OCI-M2 (cell line): Measurements from ENCODE around the gene C19orf85.
"Not testable (repeated sequence)": the region's sequence is repeated elsewhere in the genome, so short reads cannot be mapped to it uniquely, and the experiment has no call there.

Source experiments
- DNase-seq: peaks from one replicate; lab custom pipeline; 2025; ENCODE audit not compliant: unreplicated experiment; lab: John Stamatoyannopoulos, UW

The C19orf85 gene

DNA sequence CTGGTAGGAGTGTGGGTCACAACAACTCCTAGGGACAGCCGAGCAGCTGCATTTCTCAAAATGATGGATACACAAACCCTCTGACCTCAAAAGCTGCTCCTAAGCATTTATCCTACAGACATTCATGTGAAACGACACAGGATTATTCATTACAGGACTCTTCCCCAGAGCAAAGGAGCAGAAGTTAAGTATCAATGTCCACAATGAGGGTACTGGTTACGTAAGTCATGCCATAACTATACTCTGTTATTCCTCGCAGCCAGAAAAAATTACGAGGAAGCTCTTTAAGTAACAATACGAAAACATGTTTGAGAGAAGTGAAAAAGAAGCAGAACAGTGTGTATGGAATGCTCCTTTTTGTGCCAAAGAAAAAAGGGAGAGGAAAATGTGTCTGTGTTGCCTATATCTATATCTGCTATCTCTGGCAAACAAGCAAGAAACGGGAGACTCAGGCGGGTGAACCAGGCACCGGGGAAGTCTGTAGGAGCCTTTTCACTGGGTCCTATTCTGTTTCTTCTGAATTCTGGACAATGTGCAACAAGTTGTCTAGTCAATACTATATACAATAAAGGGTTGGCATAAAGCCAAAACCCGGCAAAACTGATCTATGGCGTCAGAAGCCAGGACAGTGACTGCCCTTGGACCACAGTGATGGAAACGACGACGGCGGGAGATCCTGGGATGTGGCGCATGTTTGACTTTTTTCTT, 4.4 kb downstream of the C19orf85 start:
- no peak for DNase-seq

DNA sequence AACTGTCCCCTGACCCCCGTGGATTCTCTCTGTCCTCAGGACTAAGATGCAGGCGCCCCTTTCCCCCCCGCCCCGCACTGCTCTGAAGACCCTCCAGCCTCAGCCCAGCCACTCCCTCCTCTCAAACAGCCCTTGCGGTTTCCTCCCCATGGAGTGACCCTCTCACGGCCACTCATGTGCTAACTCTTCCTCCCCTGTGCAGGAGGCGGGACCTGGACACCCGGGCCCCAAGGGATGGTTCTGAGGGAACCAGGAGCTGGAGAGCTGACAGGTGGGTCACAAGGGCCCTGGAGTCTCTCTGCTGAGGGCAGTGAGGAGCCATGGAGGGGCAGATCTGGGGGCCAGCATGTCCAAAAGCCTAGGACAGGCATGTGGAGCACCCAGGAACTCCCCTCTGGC, 5.0 kb downstream of the C19orf85 start:
- no peak for DNase-seq

DNA sequence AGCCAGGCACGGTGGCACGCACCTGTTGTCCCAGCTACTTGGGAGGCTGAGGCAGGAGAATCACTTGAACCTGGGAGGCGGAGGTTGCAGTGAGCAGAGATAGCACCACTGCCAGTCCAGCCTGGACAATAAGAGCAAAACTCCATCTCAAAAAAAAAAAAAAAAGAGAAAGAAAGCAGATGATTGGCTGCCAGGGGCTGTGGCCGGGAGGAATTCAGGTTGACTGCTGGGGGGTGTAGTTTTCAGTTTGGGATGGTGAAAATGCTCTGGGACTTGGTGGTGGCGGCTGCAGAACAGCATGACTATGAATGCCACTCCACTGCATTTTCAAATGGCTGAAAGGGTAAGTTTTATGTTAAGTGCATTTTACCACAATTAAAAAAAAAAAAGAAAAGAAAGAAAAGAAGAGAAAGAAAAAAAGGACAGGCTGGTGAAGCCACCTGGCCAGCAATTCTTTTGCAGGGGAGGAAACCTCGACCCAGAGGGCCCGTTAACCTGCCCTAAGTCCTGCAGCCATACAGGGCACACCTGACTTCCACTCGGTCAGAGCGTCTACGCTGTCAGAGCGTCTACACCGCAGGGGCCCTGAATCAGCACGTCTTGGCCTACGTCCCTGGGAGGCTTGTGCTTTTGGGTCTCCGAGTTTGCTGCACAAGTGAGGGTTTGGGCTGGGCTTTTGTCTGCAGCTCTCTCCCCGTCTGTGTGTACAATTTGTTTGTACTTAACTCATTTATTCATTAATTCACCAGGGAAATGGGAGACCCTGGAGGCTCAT, 6.7 kb downstream of the C19orf85 start:
- DNase-seq = no peak

DNA sequence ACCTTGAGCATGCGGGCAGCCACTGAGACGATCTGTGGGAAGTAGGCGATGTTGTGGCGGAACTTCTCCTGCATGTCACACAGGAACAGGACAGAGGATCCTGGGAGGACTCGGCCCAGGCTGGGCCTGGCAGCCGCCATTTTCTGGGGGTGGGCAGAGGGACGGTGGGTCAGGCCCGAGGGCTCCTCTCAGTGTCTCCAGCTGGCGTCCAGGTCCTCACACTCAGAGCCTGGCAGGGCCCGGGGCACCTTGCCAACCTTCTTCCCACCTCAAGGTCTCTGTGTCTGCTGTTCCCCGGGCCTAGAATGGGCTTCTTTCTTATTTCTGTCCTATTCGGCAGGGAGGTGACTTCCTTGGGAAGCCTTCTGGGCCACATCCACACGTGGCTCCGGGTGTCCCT, 8.2 kb downstream of the C19orf85 start:
- no peak for DNase-seq

DNA sequence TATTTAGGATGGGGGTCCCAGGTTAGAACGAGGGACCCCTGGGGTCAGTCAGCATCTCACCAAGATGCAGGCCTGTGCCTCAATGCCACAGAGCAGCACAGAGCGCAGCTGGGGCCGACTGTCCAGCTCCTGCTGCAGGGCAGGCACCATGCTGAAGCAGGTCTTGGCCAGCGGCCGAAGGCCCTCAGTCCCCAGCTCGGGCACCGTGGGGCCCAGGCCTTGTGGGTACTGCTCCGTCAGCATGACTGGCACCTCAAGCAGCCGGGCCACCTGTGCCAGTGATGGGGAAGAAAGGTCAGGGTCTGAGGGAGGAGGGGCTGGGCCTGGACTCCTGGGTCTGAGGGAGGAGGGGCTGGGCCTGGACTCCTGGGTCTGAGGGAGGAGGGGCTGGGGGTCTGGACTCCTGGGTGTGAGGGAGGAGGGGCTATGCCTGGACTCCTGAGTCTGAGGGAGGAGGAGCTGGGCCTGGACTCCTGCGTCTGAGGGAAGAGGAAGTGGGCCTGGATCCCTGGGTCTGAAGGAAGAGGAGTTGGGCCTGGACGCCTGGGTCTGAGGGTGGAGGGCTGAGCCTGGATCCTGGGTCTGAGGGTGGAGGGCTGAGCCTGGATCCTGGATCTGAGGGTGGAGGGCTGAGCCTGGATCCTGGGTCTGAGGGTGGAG, 8.8 kb downstream of the C19orf85 start:
- no peak for DNase-seq

DNA sequence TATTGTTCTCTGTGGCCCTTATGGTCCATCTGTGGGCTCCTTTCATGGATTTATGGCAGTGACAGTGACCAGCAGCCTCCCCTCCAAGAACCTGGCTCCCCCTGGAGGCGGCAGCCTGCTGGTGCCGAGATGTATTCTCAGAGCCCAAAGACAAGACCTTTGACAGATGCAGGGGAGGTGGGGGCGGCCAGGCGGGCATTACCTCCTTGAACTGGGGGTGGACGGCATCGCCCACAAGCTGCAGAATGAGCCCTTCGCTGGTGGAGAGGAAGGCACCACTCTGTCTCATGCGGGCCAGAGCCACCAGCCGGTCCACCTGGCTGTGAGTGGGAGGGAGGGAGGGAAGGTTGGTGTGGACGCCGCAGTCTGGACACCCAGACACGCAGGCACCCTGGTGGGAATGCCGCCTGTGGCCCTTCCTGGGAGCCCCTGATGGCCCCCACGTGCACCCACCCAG, 9.7 kb downstream of the C19orf85 start:
- DNase-seq = no peak

DNA sequence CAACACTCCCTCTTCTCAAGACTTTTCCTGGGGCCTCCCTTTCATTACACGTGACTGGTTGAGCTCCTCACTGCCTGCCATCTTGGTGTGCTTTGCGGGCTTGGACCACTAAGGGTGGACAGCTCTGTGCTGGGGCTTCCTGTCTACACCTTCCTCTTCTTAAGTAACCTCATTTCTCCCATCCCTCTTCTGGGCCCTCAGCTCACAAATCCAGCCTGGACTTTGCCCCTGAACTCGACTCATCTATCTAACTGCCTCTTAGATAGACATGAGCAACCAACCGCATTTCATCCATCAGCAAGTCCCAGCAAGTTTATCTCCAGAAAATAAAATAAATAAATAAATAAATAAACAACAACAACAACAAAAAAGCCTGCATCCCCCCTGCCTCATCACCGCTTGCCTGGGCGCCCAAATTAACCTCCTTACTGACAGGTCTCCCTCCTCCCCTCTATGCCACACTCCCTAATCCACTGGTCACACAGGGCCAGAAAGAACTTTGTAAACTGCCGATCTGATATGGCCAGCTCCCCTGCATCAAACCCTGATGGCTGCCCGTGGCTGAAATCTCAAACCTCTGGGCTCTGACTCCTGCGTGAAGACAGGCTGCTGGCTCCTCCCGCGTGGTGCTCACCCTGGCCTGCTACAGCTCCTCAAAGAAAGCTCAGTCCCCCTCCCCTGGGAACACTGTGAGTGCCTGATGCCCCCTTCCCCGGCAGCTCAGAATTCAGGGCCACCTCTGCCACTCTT, 10.9 kb downstream of the C19orf85 start:
- DNase-seq = no peak

DNA sequence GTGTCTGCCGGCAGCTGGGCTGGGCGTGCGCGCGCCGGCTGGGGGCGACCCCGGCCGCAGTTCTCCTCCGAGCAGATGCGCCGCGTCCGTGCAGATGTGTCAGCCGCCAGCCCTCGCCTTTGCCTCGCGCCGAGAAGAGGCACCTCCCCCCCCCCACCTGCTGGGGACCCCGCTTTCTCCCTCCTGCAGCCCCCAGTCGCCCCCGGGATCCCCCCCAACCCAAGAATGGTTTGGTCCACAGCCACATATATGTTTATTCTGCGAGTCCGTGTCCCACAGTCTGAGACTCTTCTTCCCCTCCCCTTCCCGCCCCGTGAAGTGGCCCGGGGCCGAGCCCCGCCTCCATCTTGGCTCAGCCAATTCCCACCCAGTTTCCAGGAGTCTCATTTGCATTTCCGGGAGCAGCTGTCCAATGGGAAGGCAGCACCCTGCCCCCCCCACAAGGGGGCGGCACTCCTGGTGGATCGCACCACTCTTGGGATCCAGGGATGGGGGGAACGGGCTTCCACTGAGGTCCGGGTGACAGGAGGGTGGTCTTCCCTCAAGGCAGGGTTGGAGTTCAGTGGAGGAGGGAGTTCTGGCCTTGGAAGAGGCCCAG, 11.7 kb downstream of the C19orf85 start:
- no peak for DNase-seq

DNA sequence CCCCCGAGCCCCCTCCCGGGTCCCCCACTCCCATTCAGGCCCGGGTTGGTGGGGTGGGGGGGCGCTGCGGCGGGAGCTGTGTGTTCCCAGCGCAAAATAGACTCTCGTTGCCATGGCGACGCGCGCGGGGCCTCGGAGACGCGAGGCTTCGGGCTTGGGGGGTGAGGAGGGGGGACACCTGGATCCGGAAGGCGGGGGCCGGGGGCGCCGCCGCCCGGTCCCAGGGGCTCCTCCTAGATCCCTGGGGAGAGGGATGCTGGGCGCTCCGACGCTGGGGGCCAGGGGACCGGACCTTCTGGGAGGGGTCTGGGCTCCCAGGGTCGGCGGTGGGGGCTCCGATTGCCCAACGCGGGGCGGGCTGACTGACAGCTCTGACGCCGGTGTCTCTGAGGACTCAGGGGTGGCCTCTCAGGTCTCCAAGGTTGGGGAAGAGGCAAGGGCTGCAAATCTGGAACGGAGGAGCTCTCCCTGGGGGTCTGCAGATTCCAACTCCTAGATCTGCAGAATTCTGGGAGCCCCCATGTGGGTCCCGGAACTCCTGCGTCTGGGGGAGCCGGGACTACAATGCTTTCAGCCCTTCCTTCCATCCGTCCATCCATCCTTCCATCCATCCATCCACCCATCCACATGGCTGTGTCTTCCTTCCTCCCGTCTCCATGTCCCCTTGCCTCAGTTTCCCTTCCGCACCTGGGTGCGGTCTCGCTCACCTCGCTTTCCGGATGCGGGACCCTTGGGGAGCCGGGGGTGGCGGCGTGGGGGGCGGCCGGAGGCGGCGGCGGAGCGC, 12.4 kb downstream of the C19orf85 start:
- no peak for DNase-seq

DNA sequence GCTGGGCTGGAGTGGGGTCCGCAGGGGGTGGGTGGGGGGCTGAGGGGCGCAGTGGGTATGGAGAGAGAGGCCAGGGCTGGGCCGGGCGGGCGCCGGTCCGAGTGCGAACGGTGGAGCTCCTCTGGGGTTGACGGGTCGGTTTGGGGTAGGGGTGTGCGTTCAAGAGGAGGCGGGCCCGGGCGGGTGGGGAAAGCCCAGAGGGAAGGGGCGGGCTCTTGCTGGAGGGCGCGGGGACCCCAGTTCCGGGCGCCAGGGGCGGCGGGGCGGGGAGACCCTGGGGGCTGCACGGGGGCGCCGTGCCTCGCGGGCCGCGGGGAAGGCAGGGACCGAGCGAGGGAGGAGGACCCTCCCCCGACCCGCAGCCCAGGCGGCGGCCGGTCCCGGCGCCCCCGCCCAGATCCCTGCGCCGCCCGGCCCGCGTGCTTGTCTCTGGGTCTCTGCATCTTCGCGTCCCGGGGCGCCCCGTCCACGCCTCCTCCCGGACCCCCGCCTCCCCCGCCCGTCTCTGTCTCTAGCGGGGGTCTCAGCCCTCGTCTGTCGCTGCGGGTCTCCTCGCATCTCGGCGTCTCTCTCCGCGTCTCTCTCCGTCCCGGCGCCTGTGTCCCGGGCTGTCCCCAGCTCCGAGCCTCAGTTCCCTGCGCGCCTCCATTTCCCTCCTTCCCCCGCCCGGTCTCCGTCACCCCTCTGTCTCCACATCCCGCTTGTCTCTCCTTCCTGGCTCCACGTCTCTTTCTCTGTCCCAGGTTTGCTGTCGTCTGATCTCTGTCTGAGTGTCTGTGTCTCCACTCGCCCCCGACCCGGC, 13.2 kb downstream of the C19orf85 start:
- no peak for DNase-seq

DNA sequence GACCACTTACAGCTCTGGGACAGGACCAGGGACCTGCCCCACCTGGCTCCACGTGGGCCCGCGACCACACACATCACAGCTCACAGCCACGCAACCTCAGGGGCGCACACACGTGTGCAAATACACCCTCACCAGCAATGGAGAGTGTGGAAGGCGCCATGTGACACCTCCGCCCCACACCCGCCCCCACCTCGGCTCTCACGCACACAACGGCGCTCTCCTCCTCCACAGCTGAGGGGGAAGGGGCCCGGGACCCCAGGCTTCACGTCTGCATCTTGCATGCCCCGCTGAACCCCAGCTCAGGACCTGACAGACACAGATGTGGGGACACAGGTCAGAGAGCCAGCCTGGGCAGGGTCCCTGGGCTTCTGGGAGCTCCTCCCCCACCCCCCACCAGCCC, 15.1 kb downstream of the C19orf85 start:
- no peak for DNase-seq

DNA sequence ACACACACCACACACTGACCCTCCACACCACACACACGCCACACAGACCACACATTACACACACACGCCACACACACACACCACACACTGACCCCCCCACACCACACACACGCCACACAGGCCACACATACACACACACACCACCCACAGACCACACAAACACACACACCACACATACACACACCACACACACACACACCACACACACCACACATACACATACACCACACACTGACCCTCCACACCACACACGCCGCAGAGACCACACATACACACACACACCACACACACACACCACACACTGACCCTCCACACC, 16.4 kb downstream of the C19orf85 start:
- DNase-seq = not testable (repeated sequence)

DNA sequence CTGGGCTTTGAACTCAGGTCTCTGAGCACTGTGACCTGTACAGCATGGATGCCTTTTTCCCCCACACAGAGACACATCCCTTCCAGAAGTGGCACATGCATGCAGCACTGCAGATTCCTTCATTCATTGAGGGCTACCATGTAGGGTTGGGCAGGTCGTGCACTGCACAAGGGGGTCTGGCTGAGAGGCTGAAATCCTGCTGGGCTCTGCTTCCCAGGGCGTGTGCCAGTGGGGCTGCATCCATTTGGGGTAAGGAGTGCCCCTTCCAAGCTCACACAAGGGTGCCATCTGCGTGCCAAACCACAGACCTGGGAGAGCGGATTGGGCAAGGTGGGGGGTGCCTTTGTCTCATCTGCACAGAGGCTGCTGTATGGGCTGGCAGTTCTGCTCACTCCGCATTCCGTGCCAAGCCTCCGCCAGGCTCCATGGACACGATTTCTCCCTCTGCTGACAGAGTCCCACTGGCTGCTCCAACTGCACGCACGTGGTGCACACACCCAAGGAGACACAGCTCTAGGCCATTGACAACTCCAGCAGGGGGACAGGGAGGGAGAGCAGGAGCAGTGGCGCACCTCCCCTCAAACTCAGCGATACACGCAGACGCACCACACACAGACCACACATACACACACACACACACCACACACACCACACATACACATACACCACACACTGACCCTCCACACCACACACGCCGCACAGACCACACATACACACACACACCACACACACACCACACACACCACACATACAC, 17.0 kb downstream of the C19orf85 start:
- no peak for DNase-seq

DNA sequence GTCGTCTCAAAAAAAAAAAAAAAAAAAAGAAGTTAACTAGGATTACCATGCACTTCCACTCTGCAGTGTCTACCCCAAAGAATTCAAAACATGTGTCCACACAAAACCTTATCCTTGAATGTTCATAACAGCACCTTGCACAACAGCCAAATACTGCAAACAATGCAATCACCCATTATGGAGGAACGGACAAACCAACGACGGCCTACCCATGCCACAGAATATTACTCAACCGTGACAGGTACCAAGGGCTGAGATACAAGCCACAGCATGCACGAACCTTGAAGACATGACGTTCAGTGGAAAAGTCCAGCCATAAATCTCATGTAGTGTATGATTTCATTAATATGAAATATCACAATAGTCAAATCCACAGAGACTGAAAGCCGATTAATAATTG, 18.5 kb downstream of the C19orf85 start:
- DNase-seq = no peak

DNA sequence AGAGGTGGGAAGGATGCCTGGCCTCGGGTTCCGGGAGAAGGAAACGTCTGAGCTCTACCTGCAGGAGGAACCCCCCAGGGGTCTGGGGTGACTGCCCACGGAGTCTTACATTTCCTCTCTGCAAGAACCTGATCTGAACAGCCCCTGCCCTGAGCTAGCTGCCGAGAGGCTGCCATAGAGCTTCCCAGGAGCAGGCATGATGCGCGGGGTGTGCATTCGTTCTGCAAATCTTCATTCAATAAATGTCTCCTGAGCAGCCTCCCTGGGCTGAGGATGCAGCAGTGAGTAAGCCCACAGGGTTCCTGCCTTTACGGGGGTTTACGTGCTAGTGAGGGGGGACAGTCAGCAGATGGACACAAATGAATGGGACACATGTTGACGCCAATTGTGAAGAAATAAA, 19.9 kb downstream of the C19orf85 start:
- DNase-seq = no peak

DNA sequence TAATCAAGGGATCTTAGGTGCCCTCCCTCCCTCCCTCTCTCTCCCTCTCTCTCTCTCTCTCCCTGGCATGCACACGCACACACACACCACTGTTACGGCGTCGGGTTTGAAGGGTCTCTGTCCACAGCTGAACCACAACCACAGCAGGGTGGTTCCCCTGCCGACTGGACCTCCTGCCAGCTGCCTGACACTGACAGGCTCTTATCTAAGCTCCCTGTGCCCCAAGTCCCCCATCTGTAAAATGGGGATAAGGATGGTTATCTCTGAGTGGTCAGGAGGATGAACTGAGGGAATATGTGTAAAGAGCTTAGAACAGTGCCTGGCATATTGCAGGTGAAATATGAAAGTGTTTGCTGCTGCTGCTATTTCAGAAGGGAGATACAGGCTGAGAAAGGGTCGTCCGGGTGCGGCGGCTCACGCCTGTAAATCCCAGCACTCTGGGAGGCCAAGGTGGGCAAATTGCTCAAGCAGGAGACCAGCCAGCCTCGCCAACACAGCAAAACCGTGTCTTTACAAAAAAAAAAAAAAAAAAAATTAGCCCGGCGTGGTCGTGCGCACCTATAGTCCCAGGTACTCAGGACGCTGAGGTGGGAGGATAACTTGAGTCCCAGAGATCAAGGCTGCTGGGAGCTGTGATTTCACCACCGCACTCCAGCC, 20.6 kb downstream of the C19orf85 start:
- no peak for DNase-seq

DNA sequence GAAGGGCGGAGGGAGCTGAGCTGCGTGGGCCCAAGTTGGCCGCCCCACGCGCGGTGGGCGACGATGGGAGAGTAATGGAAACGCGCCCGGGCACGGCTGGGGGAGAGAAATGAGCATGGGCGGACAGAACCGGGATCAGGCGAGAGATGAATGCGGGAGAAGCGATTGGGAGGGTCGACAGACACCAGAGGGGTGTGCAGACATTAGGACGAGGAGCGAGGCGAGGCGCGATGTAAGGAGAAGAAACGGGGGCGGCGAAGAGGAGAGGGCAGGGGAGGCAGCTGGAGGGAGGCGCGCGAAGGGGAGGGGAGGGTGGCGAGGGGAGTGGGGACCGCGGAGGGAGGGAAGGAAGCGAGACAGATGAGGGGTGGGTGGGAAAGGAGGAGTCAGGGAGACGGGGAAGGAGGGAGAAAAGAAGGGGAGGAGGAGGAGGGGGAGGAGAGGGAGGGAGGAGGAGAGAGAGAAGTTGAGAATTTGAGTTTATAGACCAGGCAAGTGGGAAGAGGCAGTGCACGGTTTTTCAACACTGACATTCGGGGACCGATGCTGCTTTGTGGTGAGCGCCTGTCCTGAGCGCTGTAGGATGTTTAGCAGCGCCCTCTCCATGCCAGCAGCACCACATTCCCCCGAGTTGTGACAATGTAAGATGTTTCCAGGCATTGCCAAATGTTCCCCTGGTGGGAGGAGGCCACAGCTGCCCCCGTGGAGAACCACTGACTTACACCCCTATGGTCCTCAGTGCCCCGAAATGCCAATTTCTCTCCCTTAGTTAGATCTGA, 21.3 kb downstream of the C19orf85 start, which contains the start of gene SHISA7:
Gene SHISA7, minus strand, starts transcription at position 256 of the 779 bp plus-strand sequence. CDS start 437 bp downstream, outside the sequence.
- no peak for DNase-seq
